ENCODE measurements around the gene MEF2C. TPM values are rescaled to one million over a fixed set of nuclear protein-coding genes. Genes with fewer than 3 reads are reported as not detected.
A peak's percentile ranks its signal among the peaks of the same experiment; 100 is the strongest.

Gene MEF2C
- total and polyA plus RNA-seq, 2 donors (not counting 1 experiment from before 2014, with no cell fraction given) = 12.2 to 15.7 TPM

DNA sequence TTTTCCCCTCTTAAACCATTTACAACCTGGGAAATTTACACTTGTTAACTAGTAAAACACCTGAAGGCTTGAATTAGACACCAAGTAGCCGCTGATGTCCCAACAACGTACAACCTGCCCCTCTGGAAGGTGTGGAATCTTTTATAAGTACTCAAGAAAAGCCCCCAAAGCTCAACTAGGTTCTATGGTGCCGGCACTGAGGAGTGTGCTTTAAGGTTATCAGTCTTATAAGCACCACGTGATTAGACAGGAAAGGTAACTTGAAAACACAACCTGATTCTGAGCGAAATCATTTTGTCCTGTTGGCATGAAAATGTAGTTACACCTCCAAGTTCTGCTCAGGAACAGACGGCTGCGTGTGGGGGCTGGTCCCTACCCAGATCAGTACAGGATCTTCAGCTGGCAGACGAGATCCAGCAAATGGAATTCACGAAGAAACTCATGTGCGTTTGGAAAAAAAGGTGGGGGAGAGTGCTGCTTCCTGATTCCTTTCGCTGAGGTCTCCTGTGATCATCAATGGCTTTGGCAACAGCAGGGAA is 195.5 kb downstream of the MEF2C start:
- H3K36me3 ChIP-seq (ENCODE audit: control insufficient read depth, insufficient read depth, low read length) = no peaks in the 10 kb centered on the region

DNA sequence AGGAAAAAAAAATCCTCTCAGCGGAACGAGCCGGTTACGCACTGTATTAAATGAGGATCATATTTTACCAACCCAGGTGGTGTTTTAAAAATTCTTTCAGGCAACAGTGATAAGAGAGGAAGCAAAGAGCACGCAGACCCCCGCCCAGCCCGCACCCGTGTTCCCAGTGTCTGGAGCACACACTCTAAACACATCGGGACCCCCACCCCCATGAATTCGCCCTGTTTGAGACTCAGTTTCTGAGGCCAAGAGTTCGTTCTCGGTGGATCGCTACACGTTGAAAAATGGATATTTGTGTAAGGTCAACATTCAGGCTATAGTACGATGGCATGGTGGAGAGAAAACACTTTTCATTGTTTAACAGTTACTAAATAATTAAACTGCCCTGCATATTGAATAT is 196.3 kb downstream of the MEF2C start:
- Histone ChIP-seq H4K20me1 (ENCODE audit: control insufficient read depth, extremely low read depth, insufficient read depth, low read length) (no peaks in the 10 kb centered on the region), H3K9ac (ENCODE audit: insufficient read depth, low read length) (no peak overlapping the region), H2AFZ (ENCODE audit: low read length) (no peak overlapping the region), H3K9me3 (ENCODE audit: control insufficient read depth, insufficient read depth, low read depth, low read length) (no peaks in the 10 kb centered on the region), H3K4me1 (ENCODE audit: control insufficient read depth, extremely low read depth, insufficient read depth, low read length) (peaks cover 2% of the 10 kb centered on the region), H3K4me2 (ENCODE audit: extremely low read depth, insufficient read depth, low read length) (no peak overlapping the region), H3K36me3 (ENCODE audit: control insufficient read depth, insufficient read depth, low read length) (no peaks in the 10 kb centered on the region), H3K27ac (ENCODE audit: insufficient read depth, low read length) (no peak overlapping the region), H3K79me2 (ENCODE audit: control insufficient read depth, insufficient read depth, low read length) (no peaks in the 10 kb centered on the region), H3K27me3 (ENCODE audit: control insufficient read depth, insufficient read depth, low read length) (peaks cover 86% of the 10 kb centered on the region), H3K4me3 (replicated peaks in 1 of 4; ENCODE audit: control extremely low read depth in 1 of 4, insufficient read depth in 1 of 4, low read depth in 3 of 4, low read length in 4 of 4) (no peak overlapping the region)
- no peak for DNase-seq (ENCODE audit: low read depth in 2 of 2)
- TF ChIP-seq EZH2 (IDR thresholded peaks at IDR 0.05; ENCODE audit: low read length, missing control alignments) = no peak
- TF ChIP-seq, protein P1, sequence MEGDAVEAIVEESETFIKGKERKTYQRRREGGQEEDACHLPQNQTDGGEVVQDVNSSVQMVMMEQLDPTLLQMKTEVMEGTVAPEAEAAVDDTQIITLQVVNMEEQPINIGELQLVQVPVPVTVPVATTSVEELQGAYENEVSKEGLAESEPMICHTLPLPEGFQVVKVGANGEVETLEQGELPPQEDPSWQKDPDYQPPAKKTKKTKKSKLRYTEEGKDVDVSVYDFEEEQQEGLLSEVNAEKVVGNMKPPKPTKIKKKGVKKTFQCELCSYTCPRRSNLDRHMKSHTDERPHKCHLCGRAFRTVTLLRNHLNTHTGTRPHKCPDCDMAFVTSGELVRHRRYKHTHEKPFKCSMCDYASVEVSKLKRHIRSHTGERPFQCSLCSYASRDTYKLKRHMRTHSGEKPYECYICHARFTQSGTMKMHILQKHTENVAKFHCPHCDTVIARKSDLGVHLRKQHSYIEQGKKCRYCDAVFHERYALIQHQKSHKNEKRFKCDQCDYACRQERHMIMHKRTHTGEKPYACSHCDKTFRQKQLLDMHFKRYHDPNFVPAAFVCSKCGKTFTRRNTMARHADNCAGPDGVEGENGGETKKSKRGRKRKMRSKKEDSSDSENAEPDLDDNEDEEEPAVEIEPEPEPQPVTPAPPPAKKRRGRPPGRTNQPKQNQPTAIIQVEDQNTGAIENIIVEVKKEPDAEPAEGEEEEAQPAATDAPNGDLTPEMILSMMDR (conservative IDR thresholded peaks at IDR 0.05 in 1 of 2, IDR thresholded peaks at IDR 0.05 in 1 of 2; ENCODE audit: low read depth in 1 of 2, low read length in 2 of 2) = no peak

More for the DNA sequence above, 195.5 kb downstream of the MEF2C start:
- Histone ChIP-seq H3K4me2 (ENCODE audit: extremely low read depth, insufficient read depth, low read length) (no peak overlapping the region), H3K9ac (ENCODE audit: insufficient read depth, low read length) (no peak overlapping the region), H3K4me3 (replicated peaks in 1 of 4; ENCODE audit: control extremely low read depth in 1 of 4, insufficient read depth in 1 of 4, low read depth in 3 of 4, low read length in 4 of 4) (no peak overlapping the region), H4K20me1 (ENCODE audit: control insufficient read depth, extremely low read depth, insufficient read depth, low read length) (no peaks in the 10 kb centered on the region), H3K4me1 (ENCODE audit: control insufficient read depth, extremely low read depth, insufficient read depth, low read length) (peaks cover 2% of the 10 kb centered on the region), H3K9me3 (ENCODE audit: control insufficient read depth, insufficient read depth, low read depth, low read length) (no peaks in the 10 kb centered on the region), H3K27me3 (ENCODE audit: control insufficient read depth, insufficient read depth, low read length) (peaks cover 92% of the 10 kb centered on the region), H2AFZ (ENCODE audit: low read length) (no peak overlapping the region), H3K79me2 (ENCODE audit: control insufficient read depth, insufficient read depth, low read length) (no peaks in the 10 kb centered on the region), H3K27ac (ENCODE audit: insufficient read depth, low read length) (no peak overlapping the region)
- no peak for DNase-seq (ENCODE audit: low read depth in 2 of 2)
- TF ChIP-seq EZH2 (IDR thresholded peaks at IDR 0.05; ENCODE audit: low read length, missing control alignments) = no peak
- TF ChIP-seq, protein P1 (conservative IDR thresholded peaks at IDR 0.05 in 1 of 2, IDR thresholded peaks at IDR 0.05 in 1 of 2; ENCODE audit: low read depth in 1 of 2, low read length in 2 of 2) = no peak

DNA sequence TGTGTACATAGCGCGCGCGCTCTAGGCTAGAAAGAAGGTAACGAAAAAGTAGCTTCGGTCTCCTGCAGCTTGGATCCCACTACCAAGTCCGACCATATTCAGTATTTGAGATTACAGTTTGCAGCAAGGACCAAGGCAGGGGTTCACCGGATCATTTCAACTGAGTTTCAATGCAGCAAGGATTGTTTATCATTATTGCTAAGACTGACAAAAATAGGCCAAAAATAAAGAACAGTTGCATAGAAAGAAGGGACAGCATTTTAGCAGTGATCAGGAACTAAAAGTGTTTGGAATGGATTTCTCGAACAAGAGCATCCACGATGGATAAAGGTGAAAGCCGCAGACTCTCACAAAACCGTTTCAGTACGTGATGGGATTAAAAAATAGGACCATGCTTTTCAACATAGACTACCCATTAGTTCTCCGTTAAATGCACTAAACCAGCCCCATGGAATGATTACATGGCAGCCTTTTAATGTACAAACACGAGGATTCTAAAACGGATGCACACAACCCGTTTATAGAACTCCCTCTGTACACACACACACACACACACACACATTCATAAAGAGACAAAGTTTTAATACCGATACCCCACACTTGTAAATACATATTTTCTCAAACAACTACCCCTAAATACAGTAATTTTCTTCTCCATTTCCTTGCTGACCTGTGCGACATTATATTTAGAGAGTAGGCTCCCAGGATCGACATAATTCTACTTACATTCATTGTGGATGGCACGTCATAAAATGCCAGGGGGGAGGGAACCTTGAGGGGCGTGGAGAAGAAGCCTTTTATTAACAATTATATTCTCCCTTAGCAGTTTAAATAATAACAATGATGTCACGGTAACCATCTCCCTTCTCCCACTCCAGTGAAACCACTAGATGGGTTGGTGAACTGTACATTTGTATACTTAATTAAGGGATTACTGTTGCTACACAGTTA is 197.1 kb downstream of the MEF2C start:
- Histone ChIP-seq H3K36me3 (ENCODE audit: control insufficient read depth, insufficient read depth, low read length) (no peaks in the 10 kb centered on the region), H3K9ac (ENCODE audit: insufficient read depth, low read length) (no peak overlapping the region), H3K27me3 (ENCODE audit: control insufficient read depth, insufficient read depth, low read length) (peaks cover 88% of the 10 kb centered on the region), H3K9me3 (ENCODE audit: control insufficient read depth, insufficient read depth, low read depth, low read length) (no peaks in the 10 kb centered on the region), H4K20me1 (ENCODE audit: control insufficient read depth, extremely low read depth, insufficient read depth, low read length) (no peaks in the 10 kb centered on the region), H3K4me3 (replicated peaks in 1 of 4; ENCODE audit: control extremely low read depth in 1 of 4, insufficient read depth in 1 of 4, low read depth in 3 of 4, low read length in 4 of 4) (no peak overlapping the region), H3K79me2 (ENCODE audit: control insufficient read depth, insufficient read depth, low read length) (no peaks in the 10 kb centered on the region), H2AFZ (ENCODE audit: low read length) (no peak overlapping the region), H3K27ac (ENCODE audit: insufficient read depth, low read length) (no peak overlapping the region), H3K4me1 (ENCODE audit: control insufficient read depth, extremely low read depth, insufficient read depth, low read length) (peaks cover 2% of the 10 kb centered on the region), H3K4me2 (ENCODE audit: extremely low read depth, insufficient read depth, low read length) (no peak overlapping the region)
- DNase-seq (ENCODE audit: low read depth in 2 of 2) = peak in 1 of 2 donors; percentile 48
- peak; percentile 78 for TF ChIP-seq EZH2 (IDR thresholded peaks at IDR 0.05; ENCODE audit: low read length, missing control alignments)
- TF ChIP-seq, protein P1 (conservative IDR thresholded peaks at IDR 0.05 in 1 of 2, IDR thresholded peaks at IDR 0.05 in 1 of 2; ENCODE audit: low read depth in 1 of 2, low read length in 2 of 2) = no peak
